Neural progenitor cell (in vitro differentiated cells): ENCODE data around the gene HHAT.

Experiments used
- EZH2 ChIP-seq: fragments of 200-600 bp; sonication (generic); IDR thresholded peaks from 2 replicates; pipeline ENCODE4 v1.6.1; 2017; ENCODE audit warnings: antibody characterized with exemption, mild to moderate bottlenecking, moderate library complexity
- TF ChIP-seq, protein P1 (sequence below): fragments of 200-600 bp; sonication (generic); IDR thresholded peaks from 2 replicates; pipeline ENCODE4 v1.5.1; 2017; ENCODE audit warnings: antibody characterized with exemption, mild to moderate bottlenecking

DNA sequence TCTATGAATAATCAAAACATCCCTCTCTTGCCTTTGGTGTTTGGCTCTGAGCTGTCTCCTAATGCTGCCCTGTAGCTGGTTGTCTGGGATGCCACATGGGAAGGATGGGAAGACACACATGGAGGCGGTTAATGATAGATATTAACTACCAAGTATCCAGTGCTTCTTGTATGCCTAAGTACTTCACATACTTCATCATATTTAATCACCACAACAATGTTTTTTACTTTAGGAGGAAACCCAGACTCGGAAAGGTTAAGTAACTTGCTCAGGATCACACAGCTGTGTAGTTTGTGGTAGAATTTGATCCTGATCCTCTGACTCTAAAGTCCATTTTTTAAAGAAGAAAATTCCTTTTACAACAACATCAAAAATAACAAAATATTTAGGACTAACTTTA is 88.0 kb downstream of the HHAT start:
- TF ChIP-seq, protein P1, sequence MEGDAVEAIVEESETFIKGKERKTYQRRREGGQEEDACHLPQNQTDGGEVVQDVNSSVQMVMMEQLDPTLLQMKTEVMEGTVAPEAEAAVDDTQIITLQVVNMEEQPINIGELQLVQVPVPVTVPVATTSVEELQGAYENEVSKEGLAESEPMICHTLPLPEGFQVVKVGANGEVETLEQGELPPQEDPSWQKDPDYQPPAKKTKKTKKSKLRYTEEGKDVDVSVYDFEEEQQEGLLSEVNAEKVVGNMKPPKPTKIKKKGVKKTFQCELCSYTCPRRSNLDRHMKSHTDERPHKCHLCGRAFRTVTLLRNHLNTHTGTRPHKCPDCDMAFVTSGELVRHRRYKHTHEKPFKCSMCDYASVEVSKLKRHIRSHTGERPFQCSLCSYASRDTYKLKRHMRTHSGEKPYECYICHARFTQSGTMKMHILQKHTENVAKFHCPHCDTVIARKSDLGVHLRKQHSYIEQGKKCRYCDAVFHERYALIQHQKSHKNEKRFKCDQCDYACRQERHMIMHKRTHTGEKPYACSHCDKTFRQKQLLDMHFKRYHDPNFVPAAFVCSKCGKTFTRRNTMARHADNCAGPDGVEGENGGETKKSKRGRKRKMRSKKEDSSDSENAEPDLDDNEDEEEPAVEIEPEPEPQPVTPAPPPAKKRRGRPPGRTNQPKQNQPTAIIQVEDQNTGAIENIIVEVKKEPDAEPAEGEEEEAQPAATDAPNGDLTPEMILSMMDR, result no peak
- TF ChIP-seq EZH2, result no peak
